CD4-positive, alpha-beta T cell (primary cell): Measurements from ENCODE around the gene SPSB1. TPM values are rescaled to one million over a fixed set of nuclear protein-coding genes. Genes with fewer than 3 reads are reported as not detected.

Source experiments
- ATAC-seq: fragments of 200-7000 bp; cut with Tn5 transposase; one replicate; pipeline ENCODE4 v1.10.0; 2022; ENCODE audit warnings: mild to moderate bottlenecking; ENCODE audit not compliant: poor library complexity
- CTCF ChIA-PET: fragments of 350-600 bp; sonication (Branson Sonifier 250); formaldehyde crosslinking; loops from one replicate; lab custom pipeline; 2021; ENCODE audit warnings: antibody characterized with exemption, inconsistent platforms; lab: Charles Lee
- POLR2A ChIA-PET: fragments of 350-600 bp; sonication (Branson Sonifier 250); formaldehyde crosslinking; loops from one replicate; lab custom pipeline; 2021; ENCODE audit warnings: antibody characterized with exemption, inconsistent platforms; lab: Charles Lee
- DNase-seq, 14 experiments: peaks; one replicate each; pipeline ENCODE4 v3.0.0-alpha.2; 2013 to 2020; ENCODE audit warnings: mixed read lengths in 2 of 14
- H3K27ac ChIP-seq, 2 donors: one replicate each; pipeline versions ENCODE4 v1.5.1 to v1.7.0; 2013; ENCODE audit warnings: low read length in 2 of 2, low read depth in 1 of 2, mild to moderate bottlenecking in 1 of 2
- H3K27me3 ChIP-seq, 2 experiments: 1 replicate in 1 of 2; 2 replicates in 1 of 2; pipeline versions ENCODE4 v1.6.1 to v1.7.0; 2013; ENCODE audit warnings: low read length in 2 of 2, control low read depth in 1 of 2, mild to moderate bottlenecking in 1 of 2, moderate library complexity in 1 of 2; ENCODE audit not compliant: insufficient read depth in 2 of 2, control insufficient read depth in 1 of 2
- H3K36me3 ChIP-seq: one replicate; pipeline ENCODE4 v1.6.1; 2013; ENCODE audit warnings: low read length, control low read depth; ENCODE audit not compliant: insufficient read depth
- H3K4me1 ChIP-seq: one replicate; pipeline ENCODE4 v1.6.1; 2013; ENCODE audit warnings: low read length, control low read depth; ENCODE audit not compliant: insufficient read depth
- H3K4me3 ChIP-seq: one replicate; pipeline ENCODE4 v1.5.1; 2013; ENCODE audit warnings: mild to moderate bottlenecking, low read length, moderate library complexity
- H3K9me3 ChIP-seq, 2 experiments: 1 replicate in 1 of 2; 2 replicates in 1 of 2; pipeline versions ENCODE4 v1.6.1 to v1.7.0; 2013; ENCODE audit warnings: low read length in 2 of 2, mild to moderate bottlenecking in 2 of 2, control low read depth in 1 of 2, moderate library complexity in 1 of 2; ENCODE audit not compliant: control insufficient read depth in 1 of 2, insufficient read depth in 1 of 2
- H3K27ac Mint-ChIP-seq: one replicate; pipeline ENCODE4 v1.8.0; 2020; ENCODE audit warnings: mixed read lengths
- H3K27me3 Mint-ChIP-seq: one replicate; pipeline ENCODE4 v1.8.0; 2021; ENCODE audit warnings: mixed read lengths
- H3K36me3 Mint-ChIP-seq: one replicate; pipeline ENCODE4 v1.8.0; 2021; ENCODE audit warnings: low read depth, mixed read lengths
- H3K4me1 Mint-ChIP-seq: one replicate; pipeline ENCODE4 v1.8.0; 2021; ENCODE audit warnings: low read depth, mixed read lengths
- H3K4me3 Mint-ChIP-seq: one replicate; pipeline ENCODE4 v1.8.0; 2020; ENCODE audit warnings: mild to moderate bottlenecking, mixed read lengths
- H3K9me3 Mint-ChIP-seq: one replicate; pipeline ENCODE4 v1.8.0; 2020; ENCODE audit warnings: mixed read lengths
- CTCF ChIP-seq: fragments of 200-600 bp; IDR thresholded peaks from one replicate; pipeline ENCODE4 v1.8.0; 2022; ENCODE audit warnings: antibody characterized with exemption, mild to moderate bottlenecking
- intact Hi-C, 2 experiments: fragments of 100-400 bp; cut with DNase I in 1 of 2; cut with micrococcal nuclease in 1 of 2; formaldehyde crosslinking; loops; one replicate each; pipeline versions ENCODE4 v1.15.1 to v1.9.0; 2023 to 2025; cut with DNase I, micrococcal nuclease
- total RNA-seq, 174 experiments: library from RNA in 2 of 174; stranded (reverse) in 2 of 174; gene quantifications; one replicate each; pipeline ENCODE4 v1.2.3 and lab custom pipeline; 2021 to 2026

Gene SPSB1
- total RNA-seq, 2 experiments from 2014 or later: 1.9 to 2.3 TPM

- Histone ChIP-seq H3K27ac (no peak overlapping the region), H3K4me3 (no peak overlapping the region), H3K4me1 (peaks cover 22% of the 10 kb centered on the region), H3K36me3 (no peaks in the 10 kb centered on the region), H3K27me3 (no peaks in the 10 kb centered on the region), H3K9me3 (peaks cover 0 to 6% of the 10 kb centered on the region in 2 experiments)
- DNase-seq: peak in 1 of 14 experiments; percentile 14
- Mint-ChIP-seq H3K4me3 (no peak overlapping the region), H3K36me3 (no peaks in the 10 kb centered on the region), H3K9me3 (no peaks in the 10 kb centered on the region), H3K27me3 (no peaks in the 10 kb centered on the region), H3K4me1 (peaks cover 23% of the 10 kb centered on the region), H3K27ac (no peak overlapping the region)
- no peak for TF ChIP-seq CTCF
- no peak for ATAC-seq
- ChIA-PET POLR2A (interaction anchor here (1.1 kb wide), 1 partner anchor 8 kb away, joined by 3 read pairs; no protein-coding TSS in a partner anchor), CTCF (interaction anchor here (1.3 to 2.3 kb wide), 2 partner anchors 8 to 14 kb away, joined by 4 to 6 read pairs; no protein-coding TSS in a partner anchor)
- intact Hi-C loops: no loop called here
Observed at GRCh38 chr1:9275161-9275560, 17.5 kb upstream of the SPSB1 start.

GRCh38 chr1:9275567-9276034 lies 17.1 kb upstream of the SPSB1 start:
- Mint-ChIP-seq H3K4me1 (peaks cover 27% of the 10 kb centered on the region), H3K9me3 (no peaks in the 10 kb centered on the region), H3K36me3 (no peaks in the 10 kb centered on the region), H3K27me3 (no peaks in the 10 kb centered on the region), H3K4me3 (no peak overlapping the region), H3K27ac (no peak overlapping the region)
- ATAC-seq: peak; percentile 77
- Histone ChIP-seq H3K9me3 (peaks cover 0 to 6% of the 10 kb centered on the region in 2 experiments), H3K27ac (no peak overlapping the region), H3K27me3 (no peaks in the 10 kb centered on the region), H3K4me3 (no peak overlapping the region), H3K4me1 (peaks cover 26% of the 10 kb centered on the region), H3K36me3 (no peaks in the 10 kb centered on the region)
- DNase-seq: peak in 11 of 14 experiments; percentile 22 to 78 (median 45)
- intact Hi-C loops: no loop called here
- ChIA-PET CTCF (interaction anchor here (1.3 to 2.3 kb wide), 2 partner anchors 9 to 13 kb away, joined by 4 to 6 read pairs; no protein-coding TSS in a partner anchor), POLR2A (interaction anchor here (1.1 kb wide), 1 partner anchor 9 kb away, joined by 3 read pairs; no protein-coding TSS in a partner anchor)
- TF ChIP-seq CTCF: no peak

- TF ChIP-seq CTCF: no peak
- H3K36me3 ChIP-seq: no peaks in the 10 kb centered on the region
- no peaks in the 10 kb centered on the region for H3K27me3 Mint-ChIP-seq
- H3K36me3 Mint-ChIP-seq: no peaks in the 10 kb centered on the region
- no peaks in the 10 kb centered on the region for H3K27me3 ChIP-seq
- no peak overlapping the region for H3K27ac Mint-ChIP-seq
- intact Hi-C loops: no loop called here
- no peak overlapping the region for H3K27ac ChIP-seq
- CTCF ChIA-PET: interaction anchor here (1.7 kb wide), 1 partner anchor 11 kb away, joined by 4 read pairs; no protein-coding TSS in a partner anchor
- ATAC-seq (no peak), DNase-seq (no peak)
- no peak overlapping the region for H3K4me3 ChIP-seq
- POLR2A ChIA-PET: no interaction called here
- H3K4me1 ChIP-seq: peaks cover 50% of the 10 kb centered on the region
- H3K9me3 Mint-ChIP-seq: no peaks in the 10 kb centered on the region
- no peak overlapping the region for H3K4me3 Mint-ChIP-seq
- peaks cover 0 to 7% of the 10 kb centered on the region in 2 experiments for H3K9me3 ChIP-seq
- peaks cover 42% of the 10 kb centered on the region for H3K4me1 Mint-ChIP-seq
Observed at GRCh38 chr1:9278116-9278515, 14.6 kb upstream of the SPSB1 start.
